K562 (cell line): ENCODE measurements around the gene NFATC3. TPM values are rescaled to one million over a fixed set of nuclear protein-coding genes. Genes with fewer than 3 reads are reported as not detected.
A peak's percentile ranks its signal among the peaks of the same experiment; 100 is the strongest.

Source experiments
- CREB1 ChIP-seq, 2 experiments: sonication (generic) in 1 of 2; formaldehyde crosslinking in 1 of 2; IDR thresholded peaks; 2 replicates each; pipeline versions ENCODE4 v1.6.1 to v1.8.0; 2012 to 2022; ENCODE audit warnings: inconsistent platforms in 1 of 2, mild to moderate bottlenecking in 1 of 2, missing genetic modification reagents in 1 of 2, moderate library complexity in 1 of 2
- ERF ChIP-seq: fragments of 450-650 bp; formaldehyde crosslinking; IDR thresholded peaks from 2 replicates; pipeline ENCODE4 v1.4.0; 2020; ENCODE audit warnings: mild to moderate bottlenecking, mixed read lengths
- HDAC1 ChIP-seq, 2 experiments: fragments of 450-650 bp; IDR thresholded peaks; 2 replicates each; pipeline ENCODE4 v1.6.1; 2016 to 2017; ENCODE audit warnings: inconsistent platforms in 1 of 2, mild to moderate bottlenecking in 1 of 2, moderate library complexity in 1 of 2
- HINFP ChIP-seq: fragments of 450-650 bp; conservative IDR thresholded peaks from 2 replicates; pipeline ENCODE4 v1.6.1; 2016; ENCODE audit warnings: missing genetic modification characterization, low read depth, mild to moderate bottlenecking, control low read depth, missing compliant biosample characterization
- LCOR ChIP-seq: sonication (generic); formaldehyde crosslinking; IDR thresholded peaks from 2 replicates; pipeline ENCODE4 v1.8.0; 2022; ENCODE audit warnings: mild to moderate bottlenecking, missing genetic modification reagents
- PRPF4 ChIP-seq: fragments of 200-400 bp; formaldehyde crosslinking; IDR thresholded peaks from one replicate; pipeline ENCODE4 v1.6.1; 2017; ENCODE audit warnings: low read length, low read depth, mild to moderate bottlenecking; ENCODE audit not compliant: insufficient read depth, poor library complexity, severe bottlenecking
- ZNF197 ChIP-seq: fragments of 200-800 bp; sonication (Bioruptor generic); IDR thresholded peaks from 2 replicates; pipeline ENCODE4 v1.6.1; 2016; ENCODE audit warnings: low read depth, missing genetic modification characterization, missing compliant biosample characterization
- polyA plus RNA-seq, 8 experiments: library from polyadenylated mRNA; depleted of rRNA in 4 of 8; stranded (reverse) in 5 of 8; unstranded in 3 of 8; fragments of >200 nt; fragmentation: Nextera tagmentation in 2 of 8; fragmentation: Illumina TruSeq in 1 of 8; extraction: Ambion mirVana in 2 of 8; extraction: Trizol in 1 of 8; gene quantifications; 2 replicates each; pipeline versions ENCODE4 v1.2.1 to v1.2.3, GENCODE V29; 2011 to 2014; ENCODE audit warnings: inconsistent platforms in 1 of 8, missing spikeins in 1 of 8
- total RNA-seq, 7 experiments: library from RNA; depleted of rRNA in 6 of 7; stranded (reverse); fragments of >200 nt in 6 of 7; fragmentation: Illumina TruSeq in 2 of 7; extraction: Trizol in 2 of 7; gene quantifications; 2 replicates each; pipeline versions ENCODE4 v1.2.1 to v1.2.3, GENCODE V29; 2011 to 2021; ENCODE audit warnings: low replicate concordance in 1 of 7
- TF ChIP-seq, protein P1 (sequence below): fragments of 200-600 bp; sonication (generic); IDR thresholded peaks from one replicate; pipeline ENCODE4 v1.6.1; 2012; ENCODE audit warnings: mild to moderate bottlenecking, low read depth, low read length, inconsistent platforms
- TF ChIP-seq, protein P2 (sequence below): IDR thresholded peaks from 2 replicates; pipeline ENCODE4 v1.6.1; 2012; ENCODE audit warnings: low read depth, low read length, improper control_type of control experiment, borderline replicate concordance
- TF ChIP-seq, protein P3 (sequence below): sonication (generic); formaldehyde crosslinking; IDR thresholded peaks from 2 replicates; pipeline ENCODE4 v1.8.1; 2022; ENCODE audit warnings: missing genetic modification reagents

Gene NFATC3
- total and polyA plus RNA-seq, 9 of the 15 experiments (the other 6 are each of a cell fraction or from before 2014, with no cell fraction given): 15.7 to 98.4 (median 59.4) TPM

GRCh38 chr16:68079626-68080344 lies 5.4 kb upstream of the NFATC3 start (continued):
- TF ChIP-seq, protein P1, sequence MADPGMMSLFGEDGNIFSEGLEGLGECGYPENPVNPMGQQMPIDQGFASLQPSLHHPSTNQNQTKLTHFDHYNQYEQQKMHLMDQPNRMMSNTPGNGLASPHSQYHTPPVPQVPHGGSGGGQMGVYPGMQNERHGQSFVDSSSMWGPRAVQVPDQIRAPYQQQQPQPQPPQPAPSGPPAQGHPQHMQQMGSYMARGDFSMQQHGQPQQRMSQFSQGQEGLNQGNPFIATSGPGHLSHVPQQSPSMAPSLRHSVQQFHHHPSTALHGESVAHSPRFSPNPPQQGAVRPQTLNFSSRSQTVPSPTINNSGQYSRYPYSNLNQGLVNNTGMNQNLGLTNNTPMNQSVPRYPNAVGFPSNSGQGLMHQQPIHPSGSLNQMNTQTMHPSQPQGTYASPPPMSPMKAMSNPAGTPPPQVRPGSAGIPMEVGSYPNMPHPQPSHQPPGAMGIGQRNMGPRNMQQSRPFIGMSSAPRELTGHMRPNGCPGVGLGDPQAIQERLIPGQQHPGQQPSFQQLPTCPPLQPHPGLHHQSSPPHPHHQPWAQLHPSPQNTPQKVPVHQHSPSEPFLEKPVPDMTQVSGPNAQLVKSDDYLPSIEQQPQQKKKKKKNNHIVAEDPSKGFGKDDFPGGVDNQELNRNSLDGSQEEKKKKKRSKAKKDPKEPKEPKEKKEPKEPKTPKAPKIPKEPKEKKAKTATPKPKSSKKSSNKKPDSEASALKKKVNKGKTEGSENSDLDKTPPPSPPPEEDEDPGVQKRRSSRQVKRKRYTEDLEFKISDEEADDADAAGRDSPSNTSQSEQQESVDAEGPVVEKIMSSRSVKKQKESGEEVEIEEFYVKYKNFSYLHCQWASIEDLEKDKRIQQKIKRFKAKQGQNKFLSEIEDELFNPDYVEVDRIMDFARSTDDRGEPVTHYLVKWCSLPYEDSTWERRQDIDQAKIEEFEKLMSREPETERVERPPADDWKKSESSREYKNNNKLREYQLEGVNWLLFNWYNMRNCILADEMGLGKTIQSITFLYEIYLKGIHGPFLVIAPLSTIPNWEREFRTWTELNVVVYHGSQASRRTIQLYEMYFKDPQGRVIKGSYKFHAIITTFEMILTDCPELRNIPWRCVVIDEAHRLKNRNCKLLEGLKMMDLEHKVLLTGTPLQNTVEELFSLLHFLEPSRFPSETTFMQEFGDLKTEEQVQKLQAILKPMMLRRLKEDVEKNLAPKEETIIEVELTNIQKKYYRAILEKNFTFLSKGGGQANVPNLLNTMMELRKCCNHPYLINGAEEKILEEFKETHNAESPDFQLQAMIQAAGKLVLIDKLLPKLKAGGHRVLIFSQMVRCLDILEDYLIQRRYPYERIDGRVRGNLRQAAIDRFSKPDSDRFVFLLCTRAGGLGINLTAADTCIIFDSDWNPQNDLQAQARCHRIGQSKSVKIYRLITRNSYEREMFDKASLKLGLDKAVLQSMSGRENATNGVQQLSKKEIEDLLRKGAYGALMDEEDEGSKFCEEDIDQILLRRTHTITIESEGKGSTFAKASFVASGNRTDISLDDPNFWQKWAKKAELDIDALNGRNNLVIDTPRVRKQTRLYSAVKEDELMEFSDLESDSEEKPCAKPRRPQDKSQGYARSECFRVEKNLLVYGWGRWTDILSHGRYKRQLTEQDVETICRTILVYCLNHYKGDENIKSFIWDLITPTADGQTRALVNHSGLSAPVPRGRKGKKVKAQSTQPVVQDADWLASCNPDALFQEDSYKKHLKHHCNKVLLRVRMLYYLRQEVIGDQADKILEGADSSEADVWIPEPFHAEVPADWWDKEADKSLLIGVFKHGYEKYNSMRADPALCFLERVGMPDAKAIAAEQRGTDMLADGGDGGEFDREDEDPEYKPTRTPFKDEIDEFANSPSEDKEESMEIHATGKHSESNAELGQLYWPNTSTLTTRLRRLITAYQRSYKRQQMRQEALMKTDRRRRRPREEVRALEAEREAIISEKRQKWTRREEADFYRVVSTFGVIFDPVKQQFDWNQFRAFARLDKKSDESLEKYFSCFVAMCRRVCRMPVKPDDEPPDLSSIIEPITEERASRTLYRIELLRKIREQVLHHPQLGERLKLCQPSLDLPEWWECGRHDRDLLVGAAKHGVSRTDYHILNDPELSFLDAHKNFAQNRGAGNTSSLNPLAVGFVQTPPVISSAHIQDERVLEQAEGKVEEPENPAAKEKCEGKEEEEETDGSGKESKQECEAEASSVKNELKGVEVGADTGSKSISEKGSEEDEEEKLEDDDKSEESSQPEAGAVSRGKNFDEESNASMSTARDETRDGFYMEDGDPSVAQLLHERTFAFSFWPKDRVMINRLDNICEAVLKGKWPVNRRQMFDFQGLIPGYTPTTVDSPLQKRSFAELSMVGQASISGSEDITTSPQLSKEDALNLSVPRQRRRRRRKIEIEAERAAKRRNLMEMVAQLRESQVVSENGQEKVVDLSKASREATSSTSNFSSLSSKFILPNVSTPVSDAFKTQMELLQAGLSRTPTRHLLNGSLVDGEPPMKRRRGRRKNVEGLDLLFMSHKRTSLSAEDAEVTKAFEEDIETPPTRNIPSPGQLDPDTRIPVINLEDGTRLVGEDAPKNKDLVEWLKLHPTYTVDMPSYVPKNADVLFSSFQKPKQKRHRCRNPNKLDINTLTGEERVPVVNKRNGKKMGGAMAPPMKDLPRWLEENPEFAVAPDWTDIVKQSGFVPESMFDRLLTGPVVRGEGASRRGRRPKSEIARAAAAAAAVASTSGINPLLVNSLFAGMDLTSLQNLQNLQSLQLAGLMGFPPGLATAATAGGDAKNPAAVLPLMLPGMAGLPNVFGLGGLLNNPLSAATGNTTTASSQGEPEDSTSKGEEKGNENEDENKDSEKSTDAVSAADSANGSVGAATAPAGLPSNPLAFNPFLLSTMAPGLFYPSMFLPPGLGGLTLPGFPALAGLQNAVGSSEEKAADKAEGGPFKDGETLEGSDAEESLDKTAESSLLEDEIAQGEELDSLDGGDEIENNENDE: peak; percentile 9
- TF ChIP-seq CREB1 (IDR thresholded peaks at IDR 0.05): no peak
- no peak for TF ChIP-seq CREB1 (CRISPR knock-in tag; IDR thresholded peaks at IDR 0.05)
- TF ChIP-seq, protein P2, sequence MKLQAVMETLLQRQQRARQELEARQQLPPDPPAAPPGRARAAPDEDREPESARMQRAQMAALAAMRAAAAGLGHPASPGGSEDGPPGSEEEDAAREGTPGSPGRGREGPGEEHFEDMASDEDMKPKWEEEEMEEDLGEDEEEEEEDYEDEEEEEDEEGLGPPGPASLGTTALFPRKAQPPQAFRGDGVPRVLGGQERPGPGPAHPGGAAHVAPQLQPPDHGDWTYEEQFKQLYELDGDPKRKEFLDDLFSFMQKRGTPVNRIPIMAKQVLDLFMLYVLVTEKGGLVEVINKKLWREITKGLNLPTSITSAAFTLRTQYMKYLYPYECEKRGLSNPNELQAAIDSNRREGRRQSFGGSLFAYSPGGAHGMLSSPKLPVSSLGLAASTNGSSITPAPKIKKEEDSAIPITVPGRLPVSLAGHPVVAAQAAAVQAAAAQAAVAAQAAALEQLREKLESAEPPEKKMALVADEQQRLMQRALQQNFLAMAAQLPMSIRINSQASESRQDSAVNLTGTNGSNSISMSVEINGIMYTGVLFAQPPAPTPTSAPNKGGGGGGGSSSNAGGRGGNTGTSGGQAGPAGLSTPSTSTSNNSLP: peak; percentile 92
- TF ChIP-seq, protein P3, sequence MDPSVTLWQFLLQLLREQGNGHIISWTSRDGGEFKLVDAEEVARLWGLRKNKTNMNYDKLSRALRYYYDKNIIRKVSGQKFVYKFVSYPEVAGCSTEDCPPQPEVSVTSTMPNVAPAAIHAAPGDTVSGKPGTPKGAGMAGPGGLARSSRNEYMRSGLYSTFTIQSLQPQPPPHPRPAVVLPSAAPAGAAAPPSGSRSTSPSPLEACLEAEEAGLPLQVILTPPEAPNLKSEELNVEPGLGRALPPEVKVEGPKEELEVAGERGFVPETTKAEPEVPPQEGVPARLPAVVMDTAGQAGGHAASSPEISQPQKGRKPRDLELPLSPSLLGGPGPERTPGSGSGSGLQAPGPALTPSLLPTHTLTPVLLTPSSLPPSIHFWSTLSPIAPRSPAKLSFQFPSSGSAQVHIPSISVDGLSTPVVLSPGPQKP (CRISPR knock-in tag): no peak
- TF ChIP-seq HDAC1 (IDR thresholded peaks at IDR 0.05): peak in 1 of 2 experiments; percentile 72; a peak in 1 of 4 replicates
- 0 out of 2 replicates have a peak, but pooled peaks have one; percentile 43 for TF ChIP-seq ERF
- TF ChIP-seq PRPF4: no peak
- no peak for TF ChIP-seq LCOR
- TF ChIP-seq HINFP: no peak
- peak; percentile 90; the same call in 1 of the 2 replicates for TF ChIP-seq ZNF197
